Activated T-cell treated with anti-CD3 and anti-CD28 coated beads for 1 hour (primary cell): ENCODE measurements around the gene ADAM11.

Source experiments
- DNase-seq: peaks from one replicate; pipeline ENCODE4 v3.0.0-alpha.2; 2020; ENCODE audit warnings: low read depth

The ADAM11 gene

GRCh38 chr17:44757045-44757917 is 1.5 kb upstream of the ADAM11 start:
- no peak for DNase-seq

GRCh38 chr17:44757918-44758413 is 822 bp upstream of the ADAM11 start:
- no peak for DNase-seq

- DNase-seq: no peak
These were observed 513 bp downstream of the ADAM11 start for GRCh38 chr17:44759086-44759915.

GRCh38 chr17:44759916-44760243 is 1.1 kb downstream of the ADAM11 start:
- DNase-seq: no peak

- no peak for DNase-seq
These were observed 1.9 kb downstream of the ADAM11 start for GRCh38 chr17:44760474-44761308.

GRCh38 chr17:44761932-44762810 is 3.4 kb downstream of the ADAM11 start:
- DNase-seq: no peak

GRCh38 chr17:44763170-44763569 is 4.4 kb downstream of the ADAM11 start:
- no peak for DNase-seq

GRCh38 chr17:44765965-44766364 is 7.2 kb downstream of the ADAM11 start:
- DNase-seq: no peak

GRCh38 chr17:44766409-44767038 is 7.7 kb downstream of the ADAM11 start:
- DNase-seq: no peak

GRCh38 chr17:44767493-44767892 is 8.7 kb downstream of the ADAM11 start:
- DNase-seq: no peak

GRCh38 chr17:44768505-44769142 is 9.8 kb downstream of the ADAM11 start:
- DNase-seq: no peak

GRCh38 chr17:44769230-44769629 is 10.4 kb downstream of the ADAM11 start:
- DNase-seq: no peak

GRCh38 chr17:44769647-44770084 is 10.9 kb downstream of the ADAM11 start:
- no peak for DNase-seq

GRCh38 chr17:44770166-44770925 is 11.6 kb downstream of the ADAM11 start:
- DNase-seq: no peak

GRCh38 chr17:44772308-44773045 is 13.7 kb downstream of the ADAM11 start:
- no peak for DNase-seq

GRCh38 chr17:44773140-44773539 is 14.4 kb downstream of the ADAM11 start:
- DNase-seq: no peak

- DNase-seq: peak; percentile 86
These were observed 15.7 kb downstream of the ADAM11 start for GRCh38 chr17:44774271-44775135.
